IPS-15b (cell line): ENCODE measurements around the gene ZNF407.

Source experiments
- H3K27me3 ChIP-seq: one replicate; pipeline ENCODE4 v1.6.1; 2013; ENCODE audit warnings: low read length; ENCODE audit not compliant: control insufficient read depth, insufficient read depth
- H3K36me3 ChIP-seq: one replicate; pipeline ENCODE4 v1.6.1; 2013; ENCODE audit warnings: low read length; ENCODE audit not compliant: control insufficient read depth, insufficient read depth
- H3K4me1 ChIP-seq: one replicate; pipeline ENCODE4 v1.6.1; 2013; ENCODE audit warnings: mild to moderate bottlenecking, low read length; ENCODE audit not compliant: control insufficient read depth, insufficient read depth
- H3K4me3 ChIP-seq: one replicate; pipeline ENCODE4 v1.5.1; 2013; ENCODE audit warnings: low read depth, low read length
- H3K9ac ChIP-seq: one replicate; pipeline ENCODE4 v1.6.1; 2013; ENCODE audit warnings: low read depth, mild to moderate bottlenecking, low read length
- H3K9me3 ChIP-seq: one replicate; pipeline ENCODE4 v1.6.1; 2013; ENCODE audit warnings: mild to moderate bottlenecking, low read length; ENCODE audit not compliant: control insufficient read depth, insufficient read depth

The ZNF407 gene

GRCh38 chr18:75062297-75062886 is 464.7 kb downstream of the ZNF407 start:
- H3K9ac ChIP-seq: no peak overlapping the region
- no peak overlapping the region for H3K4me3 ChIP-seq
- no peaks in the 10 kb centered on the region for H3K9me3 ChIP-seq
- H3K36me3 ChIP-seq: no peaks in the 10 kb centered on the region
- H3K27me3 ChIP-seq: no peaks in the 10 kb centered on the region
- H3K4me1 ChIP-seq: no peaks in the 10 kb centered on the region

DNA sequence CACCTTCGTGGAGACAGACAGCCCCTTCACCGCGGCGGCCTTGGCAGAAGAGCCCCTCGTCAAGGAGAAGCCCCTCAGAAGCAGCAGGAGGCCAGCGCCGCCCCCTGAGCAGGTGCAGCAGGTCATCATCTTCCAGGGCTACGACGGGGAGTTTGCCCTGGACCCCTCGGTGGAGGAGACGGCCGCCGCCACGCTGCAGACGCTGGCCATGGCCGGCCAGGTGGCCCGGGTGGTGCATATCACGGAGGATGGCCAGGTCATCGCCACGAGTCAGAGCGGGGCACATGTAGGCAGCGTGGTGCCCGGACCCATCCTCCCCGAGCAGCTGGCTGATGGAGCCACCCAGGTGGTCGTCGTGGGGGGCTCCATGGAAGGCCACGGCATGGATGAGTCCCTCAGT is 465.5 kb downstream of the ZNF407 start:
- Histone ChIP-seq H3K4me1 (no peaks in the 10 kb centered on the region), H3K4me3 (no peak overlapping the region), H3K27me3 (no peaks in the 10 kb centered on the region), H3K9ac (no peak overlapping the region), H3K9me3 (no peaks in the 10 kb centered on the region), H3K36me3 (no peaks in the 10 kb centered on the region)

- Histone ChIP-seq H3K9me3 (no peaks in the 10 kb centered on the region), H3K27me3 (no peaks in the 10 kb centered on the region), H3K9ac (no peak overlapping the region), H3K4me1 (no peaks in the 10 kb centered on the region), H3K4me3 (no peak overlapping the region), H3K36me3 (no peaks in the 10 kb centered on the region)
These were observed 466.2 kb downstream of the ZNF407 start for GRCh38 chr18:75063615-75064512.

GRCh38 chr18:75064513-75064905 is 466.8 kb downstream of the ZNF407 start:
- Histone ChIP-seq H3K9me3 (no peaks in the 10 kb centered on the region), H3K27me3 (no peaks in the 10 kb centered on the region), H3K36me3 (no peaks in the 10 kb centered on the region), H3K4me3 (no peak overlapping the region), H3K9ac (no peak overlapping the region), H3K4me1 (no peaks in the 10 kb centered on the region)

GRCh38 chr18:75065251-75066000 is 467.8 kb downstream of the ZNF407 start:
- no peaks in the 10 kb centered on the region for H3K9me3 ChIP-seq
- H3K4me1 ChIP-seq: no peaks in the 10 kb centered on the region
- no peak overlapping the region for H3K9ac ChIP-seq
- no peaks in the 10 kb centered on the region for H3K36me3 ChIP-seq
- H3K27me3 ChIP-seq: no peaks in the 10 kb centered on the region
- H3K4me3 ChIP-seq: no peak overlapping the region

GRCh38 chr18:75066021-75066880 is 468.6 kb downstream of the ZNF407 start:
- no peaks in the 10 kb centered on the region for H3K27me3 ChIP-seq

GRCh38 chr18:75066936-75067335 is 469.3 kb downstream of the ZNF407 start:
- Histone ChIP-seq H3K9ac (no peak overlapping the region), H3K27me3 (no peaks in the 10 kb centered on the region), H3K4me1 (no peaks in the 10 kb centered on the region), H3K4me3 (no peak overlapping the region), H3K36me3 (no peaks in the 10 kb centered on the region), H3K9me3 (no peaks in the 10 kb centered on the region)

More at GRCh38 chr18:75066021-75066880, 468.6 kb downstream of the ZNF407 start:
- Histone ChIP-seq H3K4me3 (no peak overlapping the region), H3K36me3 (no peaks in the 10 kb centered on the region), H3K9me3 (no peaks in the 10 kb centered on the region), H3K4me1 (no peaks in the 10 kb centered on the region), H3K9ac (no peak overlapping the region)

DNA sequence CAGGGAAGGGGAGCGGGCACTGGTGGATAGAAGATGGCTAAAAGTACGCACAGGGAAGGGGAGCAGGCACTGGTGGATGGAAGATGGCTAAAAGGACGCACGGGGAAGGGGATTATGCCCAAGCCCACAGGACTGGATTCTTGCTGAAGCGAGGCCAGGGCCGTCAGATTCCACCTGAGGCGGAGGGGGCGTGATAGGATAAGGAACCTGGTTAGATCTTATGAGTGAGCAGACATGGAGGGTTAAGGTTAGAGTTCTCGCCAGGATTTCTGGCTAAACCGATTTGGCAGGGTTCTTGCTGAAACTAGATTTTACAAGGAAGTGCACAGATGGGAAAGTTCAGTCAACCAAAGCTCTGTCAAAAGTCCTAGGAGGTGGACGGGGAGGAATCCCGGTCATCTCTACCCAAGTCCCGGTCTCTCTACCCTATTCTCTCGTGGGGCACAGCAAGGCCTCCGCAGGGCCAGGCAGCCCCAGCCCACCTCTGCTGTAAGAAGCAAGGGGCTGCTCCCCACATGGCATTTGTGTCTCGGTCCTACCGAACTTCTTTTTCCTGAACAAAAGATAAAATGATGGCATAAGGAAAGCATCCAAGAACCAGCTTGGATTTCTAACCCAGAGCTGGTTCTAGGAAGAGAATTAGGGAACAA is 470.5 kb downstream of the ZNF407 start:
- no peaks in the 10 kb centered on the region for H3K9me3 ChIP-seq
- H3K4me3 ChIP-seq: no peak overlapping the region
- no peaks in the 10 kb centered on the region for H3K36me3 ChIP-seq
- H3K9ac ChIP-seq: no peak overlapping the region
- H3K4me1 ChIP-seq: no peaks in the 10 kb centered on the region
- H3K27me3 ChIP-seq: no peaks in the 10 kb centered on the region

DNA sequence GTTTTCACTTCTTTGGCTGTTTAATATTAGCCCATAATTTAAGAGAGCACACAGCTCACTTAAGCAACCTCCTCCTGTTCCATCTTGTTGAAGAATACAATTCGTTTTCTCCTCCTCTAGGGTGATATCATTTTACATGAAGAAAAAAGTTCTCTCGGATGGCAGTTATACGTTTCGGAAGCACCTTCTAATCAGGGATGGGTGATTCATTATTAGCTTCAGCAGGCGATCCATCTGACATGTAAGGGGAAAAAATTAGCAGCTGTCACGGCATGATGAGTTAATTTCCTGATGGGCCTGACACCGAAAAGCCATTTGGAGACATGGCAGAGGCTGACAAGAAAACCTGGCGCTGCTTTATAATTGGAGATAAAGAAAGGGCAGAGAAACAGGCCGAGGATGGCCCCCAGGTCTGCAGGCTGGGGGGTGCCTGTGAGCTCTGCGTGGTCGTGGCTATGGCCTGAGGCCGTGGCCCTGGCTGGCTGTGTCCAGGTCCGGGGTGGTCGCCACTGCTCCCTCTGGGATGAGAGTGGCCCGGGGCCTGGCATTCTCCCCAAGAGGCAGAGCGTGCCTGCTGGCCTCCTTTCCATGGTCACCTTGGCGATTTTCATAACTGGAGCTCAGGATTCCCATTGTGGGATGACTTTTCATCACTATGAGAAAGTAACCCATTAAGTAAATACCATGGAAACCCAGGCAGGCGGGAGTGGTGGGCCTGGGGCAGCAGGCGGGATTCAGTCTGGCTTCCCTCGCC is 471.2 kb downstream of the ZNF407 start:
- Histone ChIP-seq H3K4me3 (no peak overlapping the region), H3K36me3 (no peaks in the 10 kb centered on the region), H3K9ac (no peak overlapping the region), H3K27me3 (no peaks in the 10 kb centered on the region), H3K4me1 (no peaks in the 10 kb centered on the region), H3K9me3 (no peaks in the 10 kb centered on the region)

GRCh38 chr18:75070235-75070624 is 472.6 kb downstream of the ZNF407 start:
- H3K27me3 ChIP-seq: no peaks in the 10 kb centered on the region
- no peaks in the 10 kb centered on the region for H3K36me3 ChIP-seq
- no peak overlapping the region for H3K4me3 ChIP-seq
- no peak overlapping the region for H3K9ac ChIP-seq
- no peaks in the 10 kb centered on the region for H3K4me1 ChIP-seq
- H3K9me3 ChIP-seq: no peaks in the 10 kb centered on the region
